CD14-positive monocyte (primary cell): ENCODE data around the gene MYO1D. TPM values are rescaled to one million over a fixed set of nuclear protein-coding genes. Genes with fewer than 3 reads are reported as not detected.

ENCODE experiments used
- DNase-seq, 3 donors: peaks; one replicate each; pipeline ENCODE4 v3.0.0-alpha.2; 2011 to 2022
- H2AFZ ChIP-seq: 2 replicates; pipeline ENCODE4 v1.6.0; 2012; ENCODE audit warnings: mild to moderate bottlenecking, low read depth, low read length, inconsistent platforms; ENCODE audit not compliant: insufficient read depth, poor library complexity, severe bottlenecking
- H3K27ac ChIP-seq, 2 donors: 1 replicate in 1 of 2; 2 replicates in 1 of 2; pipeline ENCODE4 v1.5.1; 2012 to 2013; ENCODE audit warnings: low read length in 2 of 2, control low read depth in 1 of 2, inconsistent platforms in 1 of 2, low read depth in 1 of 2, mild to moderate bottlenecking in 1 of 2
- H3K27me3 ChIP-seq, 2 donors: one replicate each; pipeline versions ENCODE4 v1.6.0 to v1.6.1; 2011 to 2013; ENCODE audit warnings: low read length in 2 of 2; ENCODE audit not compliant: control insufficient read depth in 2 of 2, insufficient read depth in 2 of 2
- H3K36me3 ChIP-seq, 2 donors: replicated peaks in 1 of 2; 1 replicate in 1 of 2; 2 replicates in 1 of 2; pipeline versions ENCODE4 v1.5.1 to v1.6.1; 2012 to 2013; ENCODE audit warnings: low read length in 2 of 2, control low read depth in 1 of 2, inconsistent platforms in 1 of 2, mild to moderate bottlenecking in 1 of 2; ENCODE audit not compliant: insufficient read depth in 2 of 2, control insufficient read depth in 1 of 2
- H3K4me1 ChIP-seq, 2 donors: 1 replicate in 1 of 2; 2 replicates in 1 of 2; pipeline versions ENCODE4 v1.5.1 to v1.6.1; 2012 to 2013; ENCODE audit warnings: low read length in 2 of 2, control low read depth in 1 of 2, inconsistent platforms in 1 of 2, mild to moderate bottlenecking in 1 of 2, moderate library complexity in 1 of 2; ENCODE audit not compliant: insufficient read depth in 2 of 2, control insufficient read depth in 1 of 2
- H3K4me2 ChIP-seq: replicated peaks from 2 replicates; pipeline ENCODE3; 2012; ENCODE audit warnings: low read length, moderate library complexity, mild to moderate bottlenecking; ENCODE audit not compliant: poor library complexity, severe bottlenecking; ENCODE audit errors: extremely low read depth
- H3K4me3 ChIP-seq, 3 experiments: fragments of 200-600 bp in 1 of 3; sonication (generic) in 1 of 3; replicated peaks in 1 of 3; 1 replicate in 2 of 3; 2 replicates in 1 of 3; pipeline ENCODE4 v1.5.1; 2011 to 2013; ENCODE audit warnings: low read length in 3 of 3, mild to moderate bottlenecking in 3 of 3, control low read depth in 2 of 3, low read depth in 2 of 3, inconsistent platforms in 1 of 3, moderate library complexity in 1 of 3
- H3K79me2 ChIP-seq: 2 replicates; pipeline ENCODE4 v1.6.0; 2012; ENCODE audit warnings: mild to moderate bottlenecking, control low read depth, inconsistent platforms, low read length, moderate library complexity; ENCODE audit not compliant: insufficient read depth
- H3K9ac ChIP-seq: 2 replicates; pipeline ENCODE4 v1.6.0; 2017; ENCODE audit warnings: low read length, mild to moderate bottlenecking; ENCODE audit not compliant: insufficient read depth, poor library complexity, severe bottlenecking
- H3K9me3 ChIP-seq, 2 donors: replicated peaks in 1 of 2; 1 replicate in 1 of 2; 2 replicates in 1 of 2; pipeline versions ENCODE4 v1.5.1 to v1.6.1; 2012 to 2013; ENCODE audit warnings: low read length in 2 of 2, control low read depth in 1 of 2; ENCODE audit not compliant: control insufficient read depth in 1 of 2, insufficient read depth in 1 of 2
- H4K20me1 ChIP-seq: 2 replicates; pipeline ENCODE4 v1.6.0; 2012; ENCODE audit warnings: mild to moderate bottlenecking, low read length, control low read depth, moderate library complexity; ENCODE audit not compliant: insufficient read depth
- H3K27ac Mint-ChIP-seq, 7 donors: one replicate each; pipeline ENCODE4 v1.8.0; 2020; ENCODE audit warnings: mild to moderate bottlenecking in 7 of 7, mixed read lengths in 7 of 7, moderate library complexity in 6 of 7, inconsistent platforms in 2 of 7
- H3K27me3 Mint-ChIP-seq, 3 donors: one replicate each; pipeline ENCODE4 v1.8.0; 2021 to 2022; ENCODE audit warnings: low read depth in 3 of 3, mild to moderate bottlenecking in 3 of 3, mixed read lengths in 3 of 3, moderate library complexity in 3 of 3, inconsistent platforms in 1 of 3
- H3K36me3 Mint-ChIP-seq, 2 donors: one replicate each; pipeline ENCODE4 v1.8.0; 2020; ENCODE audit warnings: mixed read lengths in 2 of 2, inconsistent platforms in 1 of 2, mild to moderate bottlenecking in 1 of 2
- H3K4me1 Mint-ChIP-seq: one replicate; pipeline ENCODE4 v1.8.0; 2020; ENCODE audit warnings: mild to moderate bottlenecking, mixed read lengths
- H3K4me3 Mint-ChIP-seq, 2 donors: one replicate each; pipeline ENCODE4 v1.8.0; 2020; ENCODE audit warnings: mild to moderate bottlenecking in 2 of 2, mixed read lengths in 2 of 2, moderate library complexity in 1 of 2
- H3K9me3 Mint-ChIP-seq, 7 donors: one replicate each; pipeline ENCODE4 v1.8.0; 2020 to 2022; ENCODE audit warnings: mixed read lengths in 7 of 7, mild to moderate bottlenecking in 6 of 7, moderate library complexity in 6 of 7, inconsistent platforms in 2 of 7
- CTCF ChIP-seq: fragments of 200-600 bp; IDR thresholded peaks from one replicate; pipeline ENCODE4 v1.8.0; 2022; ENCODE audit warnings: antibody characterized with exemption, mild to moderate bottlenecking
- WGBS: methylation state at CpG from one replicate; pipeline ENCODE4 v1.1.5; 2013; ENCODE audit warnings: missing lambda C conversion rate; ENCODE audit not compliant: insufficient coverage; 5-methylcytosine and 5-hydroxymethylcytosine counted together
- intact Hi-C, 2 donors: fragments of 100-400 bp; cut with micrococcal nuclease; formaldehyde crosslinking; loops; one replicate each; pipeline versions ENCODE4 v1.15.0 to v1.15.1; 2023
- polyA plus RNA-seq, 3 donors: library from polyadenylated mRNA; depleted of rRNA in 1 of 3; unstranded in 2 of 3; stranded (reverse) in 1 of 3; fragments of 300-500 nt in 2 of 3; fragments of >200 nt in 1 of 3; fragmentation: Illumina TruSeq in 2 of 3; gene quantifications; 1 replicate in 2 of 3; 2 replicates in 1 of 3; pipeline ENCODE4 v1.2.3, GENCODE V29; 2012 to 2021

Gene MYO1D
- polyA plus RNA-seq, 3 donors: 0.22 to 0.39 (median 0.26) TPM

- no peak overlapping the region for H3K9ac ChIP-seq
Observed at GRCh38 chr17:32570081-32570396, 306.9 kb downstream of the MYO1D start.

GRCh38 chr17:32569171-32570080, 307.5 kb downstream of the MYO1D start:
- no peaks in the 10 kb centered on the region for H3K4me1 Mint-ChIP-seq
- no peak overlapping the region for H3K27ac Mint-ChIP-seq
- WGBS: 93% methylated on average over 3 of the region's 7 CpGs
- no peaks in the 10 kb centered on the region for H3K36me3 ChIP-seq
- H3K36me3 Mint-ChIP-seq: no peaks in the 10 kb centered on the region
- H3K4me2 ChIP-seq: no peak overlapping the region
- no peaks in the 10 kb centered on the region for H3K9me3 ChIP-seq
- no peaks in the 10 kb centered on the region for H4K20me1 ChIP-seq
- no peaks in the 10 kb centered on the region for H3K4me1 ChIP-seq
- no peak overlapping the region for H2AFZ ChIP-seq
- intact Hi-C loops: loop anchor here in 1 of 2 donors (10.0 kb wide), 1 partner anchor 45 kb away; no protein-coding TSS in a partner anchor
- H3K27me3 Mint-ChIP-seq: peaks cover 2 to 5% (median 5%) of the 10 kb centered on the region in 3 donors
- H3K27me3 ChIP-seq: no peaks in the 10 kb centered on the region
- no peak overlapping the region for H3K4me3 ChIP-seq
- H3K9me3 Mint-ChIP-seq: no peaks in the 10 kb centered on the region
- no peaks in the 10 kb centered on the region for H3K79me2 ChIP-seq
- no peak overlapping the region for H3K9ac ChIP-seq
- no peak for DNase-seq
- H3K4me3 Mint-ChIP-seq: no peak overlapping the region
- TF ChIP-seq CTCF: no peak
- H3K27ac ChIP-seq: no peak overlapping the region

More at GRCh38 chr17:32570081-32570396, 306.9 kb downstream of the MYO1D start:
- no peaks in the 10 kb centered on the region for H3K36me3 ChIP-seq
- no peak overlapping the region for H3K4me2 ChIP-seq
- intact Hi-C loops: loop anchor here in 1 of 2 donors (10.0 kb wide), 1 partner anchor 45 kb away; no protein-coding TSS in a partner anchor
- H4K20me1 ChIP-seq: no peaks in the 10 kb centered on the region
- DNase-seq: no peak
- Mint-ChIP-seq H3K27me3 (peaks cover 1 to 7% (median 5%) of the 10 kb centered on the region in 3 donors), H3K4me3 (no peak overlapping the region), H3K9me3 (no peaks in the 10 kb centered on the region), H3K4me1 (no peaks in the 10 kb centered on the region), H3K36me3 (no peaks in the 10 kb centered on the region), H3K27ac (no peak overlapping the region)
- no peak overlapping the region for H3K27ac ChIP-seq
- H3K27me3 ChIP-seq: no peaks in the 10 kb centered on the region
- no peaks in the 10 kb centered on the region for H3K9me3 ChIP-seq
- no peak overlapping the region for H2AFZ ChIP-seq
- no peaks in the 10 kb centered on the region for H3K79me2 ChIP-seq
- no CpG with 5 or more reads among the region's 2 CpGs for WGBS
- no peaks in the 10 kb centered on the region for H3K4me1 ChIP-seq
- no peak for TF ChIP-seq CTCF
- no peak overlapping the region for H3K4me3 ChIP-seq
